Hindlimb muscle (tissue), 1 donor: ENCODE results near the gene ZNF614. TPM values are rescaled to one million over a fixed set of nuclear protein-coding genes. Genes with fewer than 3 reads are reported as not detected.
A peak's percentile ranks its signal among the peaks of the same experiment; 100 is the strongest.
"Not testable (repeated sequence)": the region's sequence is repeated elsewhere in the genome, so short reads cannot be mapped to it uniquely, and the experiment has no call there.

Source experiments
- DNase-seq: peaks from one replicate; pipeline ENCODE4 v3.0.0-alpha.2; 2013
- polyA plus RNA-seq: library from polyadenylated mRNA; unstranded; fragments of 120-200 nt; gene quantifications from one replicate; pipeline ENCODE4 v1.2.1, GENCODE V29; 2013; ENCODE audit not compliant: insufficient read length

Gene ZNF614
- polyA plus RNA-seq = 8.4 TPM

- DNase-seq = peak; percentile 92
These were observed at the start of gene ZNF614 for GRCh38 chr19:52028027-52028779. ZNF614 (minus strand) TSS chr19:52028379; CDS start chr19:52025745, 2,634 bp downstream.

- no peak for DNase-seq
These were observed 42.3 kb upstream of the ZNF614 start for GRCh38 chr19:52070496-52070895.

GRCh38 chr19:52069653-52070052 lies 41.5 kb upstream of the ZNF614 start:
- no peak for DNase-seq

- DNase-seq = no peak
These were observed 38.2 kb upstream of the ZNF614 start for GRCh38 chr19:52066258-52066863.

GRCh38 chr19:52065399-52065798 lies 37.2 kb upstream of the ZNF614 start:
- no peak for DNase-seq

GRCh38 chr19:52056480-52056879 lies 28.3 kb upstream of the ZNF614 start:
- not testable (repeated sequence) for DNase-seq

- not testable (repeated sequence) for DNase-seq
These were observed 23.6 kb upstream of the ZNF614 start for GRCh38 chr19:52051736-52052135.

GRCh38 chr19:52048555-52049501 lies 20.6 kb upstream of the ZNF614 start, which contains the start of gene ZNF432:
ZNF432 (minus strand) TSS chr19:52048838; CDS start chr19:52046868, 1,970 bp downstream.
- peak; percentile 97 for DNase-seq

- no peak for DNase-seq
These were observed 11.0 kb upstream of the ZNF614 start for GRCh38 chr19:52039169-52039568.

GRCh38 chr19:52034051-52034728 lies 6.0 kb upstream of the ZNF614 start:
- DNase-seq = no peak

GRCh38 chr19:52028780-52029123 lies 573 bp upstream of the ZNF614 start:
- no peak for DNase-seq

- not testable (repeated sequence) for DNase-seq
These were observed 1.8 kb downstream of the ZNF614 start for GRCh38 chr19:52026255-52026990.

GRCh38 chr19:52024478-52024877 lies 3.7 kb downstream of the ZNF614 start:
- not testable (repeated sequence) for DNase-seq

- no peak for DNase-seq
These were observed 6.0 kb downstream of the ZNF614 start for GRCh38 chr19:52022193-52022592.

GRCh38 chr19:52020506-52020905 lies 7.7 kb downstream of the ZNF614 start:
- DNase-seq = no peak

- no peak for DNase-seq
These were observed 17.5 kb downstream of the ZNF614 start for GRCh38 chr19:52010674-52011073.

GRCh38 chr19:52007806-52008557 lies 20.2 kb downstream of the ZNF614 start, which contains the start of gene ZNF615:
ZNF615 (minus strand) TSS chr19:52008211; CDS start chr19:52003711, 4,500 bp downstream.
- peak; percentile 94 for DNase-seq

- no peak for DNase-seq
These were observed 20.8 kb downstream of the ZNF614 start for GRCh38 chr19:52007451-52007805.

GRCh38 chr19:51994048-51994644 lies 34.0 kb downstream of the ZNF614 start:
- DNase-seq = no peak

- DNase-seq = no peak
These were observed 34.8 kb downstream of the ZNF614 start for GRCh38 chr19:51993422-51993821.
